Measurements from ENCODE around the gene LSM4. TPM values are rescaled to one million over a fixed set of nuclear protein-coding genes. Genes with fewer than 3 reads are reported as not detected.
A peak's percentile ranks its signal among the peaks of the same experiment; 100 is the strongest.

Gene LSM4
- total and polyA plus RNA-seq, 2 of the 13 experiments (the other 11 are each of a cell fraction or from before 2014, with no cell fraction given), result 65.8 to 166 TPM

- TF ChIP-seq, protein P1, sequence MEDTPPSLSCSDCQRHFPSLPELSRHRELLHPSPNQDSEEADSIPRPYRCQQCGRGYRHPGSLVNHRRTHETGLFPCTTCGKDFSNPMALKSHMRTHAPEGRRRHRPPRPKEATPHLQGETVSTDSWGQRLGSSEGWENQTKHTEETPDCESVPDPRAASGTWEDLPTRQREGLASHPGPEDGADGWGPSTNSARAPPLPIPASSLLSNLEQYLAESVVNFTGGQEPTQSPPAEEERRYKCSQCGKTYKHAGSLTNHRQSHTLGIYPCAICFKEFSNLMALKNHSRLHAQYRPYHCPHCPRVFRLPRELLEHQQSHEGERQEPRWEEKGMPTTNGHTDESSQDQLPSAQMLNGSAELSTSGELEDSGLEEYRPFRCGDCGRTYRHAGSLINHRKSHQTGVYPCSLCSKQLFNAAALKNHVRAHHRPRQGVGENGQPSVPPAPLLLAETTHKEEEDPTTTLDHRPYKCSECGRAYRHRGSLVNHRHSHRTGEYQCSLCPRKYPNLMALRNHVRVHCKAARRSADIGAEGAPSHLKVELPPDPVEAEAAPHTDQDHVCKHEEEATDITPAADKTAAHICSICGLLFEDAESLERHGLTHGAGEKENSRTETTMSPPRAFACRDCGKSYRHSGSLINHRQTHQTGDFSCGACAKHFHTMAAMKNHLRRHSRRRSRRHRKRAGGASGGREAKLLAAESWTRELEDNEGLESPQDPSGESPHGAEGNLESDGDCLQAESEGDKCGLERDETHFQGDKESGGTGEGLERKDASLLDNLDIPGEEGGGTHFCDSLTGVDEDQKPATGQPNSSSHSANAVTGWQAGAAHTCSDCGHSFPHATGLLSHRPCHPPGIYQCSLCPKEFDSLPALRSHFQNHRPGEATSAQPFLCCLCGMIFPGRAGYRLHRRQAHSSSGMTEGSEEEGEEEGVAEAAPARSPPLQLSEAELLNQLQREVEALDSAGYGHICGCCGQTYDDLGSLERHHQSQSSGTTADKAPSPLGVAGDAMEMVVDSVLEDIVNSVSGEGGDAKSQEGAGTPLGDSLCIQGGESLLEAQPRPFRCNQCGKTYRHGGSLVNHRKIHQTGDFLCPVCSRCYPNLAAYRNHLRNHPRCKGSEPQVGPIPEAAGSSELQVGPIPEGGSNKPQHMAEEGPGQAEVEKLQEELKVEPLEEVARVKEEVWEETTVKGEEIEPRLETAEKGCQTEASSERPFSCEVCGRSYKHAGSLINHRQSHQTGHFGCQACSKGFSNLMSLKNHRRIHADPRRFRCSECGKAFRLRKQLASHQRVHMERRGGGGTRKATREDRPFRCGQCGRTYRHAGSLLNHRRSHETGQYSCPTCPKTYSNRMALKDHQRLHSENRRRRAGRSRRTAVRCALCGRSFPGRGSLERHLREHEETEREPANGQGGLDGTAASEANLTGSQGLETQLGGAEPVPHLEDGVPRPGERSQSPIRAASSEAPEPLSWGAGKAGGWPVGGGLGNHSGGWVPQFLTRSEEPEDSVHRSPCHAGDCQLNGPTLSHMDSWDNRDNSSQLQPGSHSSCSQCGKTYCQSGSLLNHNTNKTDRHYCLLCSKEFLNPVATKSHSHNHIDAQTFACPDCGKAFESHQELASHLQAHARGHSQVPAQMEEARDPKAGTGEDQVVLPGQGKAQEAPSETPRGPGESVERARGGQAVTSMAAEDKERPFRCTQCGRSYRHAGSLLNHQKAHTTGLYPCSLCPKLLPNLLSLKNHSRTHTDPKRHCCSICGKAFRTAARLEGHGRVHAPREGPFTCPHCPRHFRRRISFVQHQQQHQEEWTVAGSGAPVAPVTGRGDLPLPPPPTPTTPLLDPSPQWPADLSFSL (CRISPR knock-in tag; IDR thresholded peaks at IDR 0.05), result no peak; the same call in 1 of the 2 replicates
- no peak for TF ChIP-seq SMYD3 (CRISPR knock-in tag; IDR thresholded peaks at IDR 0.05)
- 0 out of 2 replicates have a peak, but pooled peaks have one; percentile 5 for TF ChIP-seq FOXP1 (IDR thresholded peaks at IDR 0.05)
- TF ChIP-seq FOXP1 (CRISPR knock-in tag; IDR thresholded peaks at IDR 0.05), result peak; percentile 99
- TF ChIP-seq ETV5 (CRISPR knock-in tag; IDR thresholded peaks at IDR 0.05; ENCODE audit: borderline replicate concordance), result peak; percentile 77; the same call in 1 of the 2 replicates
- TF ChIP-seq ATM (IDR thresholded peaks at IDR 0.05; ENCODE audit: borderline replicate concordance), result no peak
- no peak for TF ChIP-seq TSC22D2 (CRISPR knock-in tag; IDR thresholded peaks at IDR 0.05; ENCODE audit: borderline replicate concordance)
- TF ChIP-seq ZNF251 (CRISPR knock-in tag; IDR thresholded peaks at IDR 0.05), result no peak
- no peak for TF ChIP-seq ZNF20 (CRISPR knock-in tag; IDR thresholded peaks at IDR 0.05)
- TF ChIP-seq ARID5B (CRISPR knock-in tag; IDR thresholded peaks at IDR 0.05), result peak; percentile 91
- TF ChIP-seq DNMT1 (CRISPR knock-in tag; IDR thresholded peaks at IDR 0.05), result no peak
- no peak for TF ChIP-seq ZNF136 (CRISPR knock-in tag; IDR thresholded peaks at IDR 0.05; ENCODE audit: low read depth)
- no peak for TF ChIP-seq SETDB1 (CRISPR knock-in tag; IDR thresholded peaks at IDR 0.05; ENCODE audit: borderline replicate concordance)
- TF ChIP-seq CHD2 (IDR thresholded peaks at IDR 0.05; ENCODE audit: low read depth, low read length), result no peak
- no peak for TF ChIP-seq DR1 (CRISPR knock-in tag; IDR thresholded peaks at IDR 0.05)
- TF ChIP-seq SP140L (CRISPR knock-in tag; IDR thresholded peaks at IDR 0.05; ENCODE audit: borderline replicate concordance), result no peak
- peak; percentile 89; the same call in 1 of the 2 replicates for TF ChIP-seq THRA (CRISPR knock-in tag; IDR thresholded peaks at IDR 0.05; ENCODE audit: borderline replicate concordance)
- 0 out of 2 replicates have a peak, but pooled peaks have one; percentile 21 for TF ChIP-seq ZNF3 (CRISPR knock-in tag; IDR thresholded peaks at IDR 0.05)
- no peak for TF ChIP-seq ZNF326 (CRISPR knock-in tag; IDR thresholded peaks at IDR 0.05; ENCODE audit: borderline replicate concordance)
These were observed 3.2 kb downstream of the LSM4 start (continued) for GRCh38 chr19:18319591-18320135.
